Peyer's patch (tissue), 4 donors: ENCODE data around the gene RANBP3.

ENCODE experiments used
- CTCF ChIP-seq, 6 experiments: fragments of 450-650 bp in 4 of 6; fragments of 200-600 bp in 2 of 6; sonication (generic) in 1 of 6; IDR thresholded peaks; one replicate each; pipeline ENCODE4 v1.5.1; 2017 to 2019; ENCODE audit warnings: antibody characterized with exemption in 6 of 6, mild to moderate bottlenecking in 3 of 6, moderate library complexity in 1 of 6
- POLR2A ChIP-seq, 2 donors: fragments of 450-650 bp; IDR thresholded peaks; one replicate each; pipeline ENCODE4 v1.5.1; 2017; ENCODE audit warnings: antibody characterized with exemption in 2 of 2, mild to moderate bottlenecking in 2 of 2, moderate library complexity in 2 of 2

- no peak for TF ChIP-seq POLR2A (IDR thresholded peaks at IDR 0.05)
- no peak for TF ChIP-seq CTCF (IDR thresholded peaks at IDR 0.05)
Measured at GRCh38 chr19:5905114-5905778, 72.7 kb downstream of the RANBP3 start.
